SK-N-SH (cell line): ENCODE data around the gene GSK3A. TPM values are rescaled to one million over a fixed set of nuclear protein-coding genes. Genes with fewer than 3 reads are reported as not detected.
A peak's percentile ranks its signal among the peaks of the same experiment; 100 is the strongest.

ENCODE experiments used
- CTCF ChIA-PET: fragments of 300-600, 350-600 bp; formaldehyde crosslinking; extraction: SDS; loops from one replicate; lab custom pipeline; 2021; lab: Yijun Ruan, JAX
- POLR2A ChIA-PET: fragments of 350-600 bp; sonication (Branson Sonifier 250); formaldehyde crosslinking; extraction: SDS; loops from one replicate; lab custom pipeline; 2020; ENCODE audit warnings: antibody characterized with exemption, inconsistent platforms; lab: Yijun Ruan, JAX
- DNase-seq: peaks from one replicate; pipeline ENCODE4 v3.0.0; 2012
- H2AFZ ChIP-seq: fragments of 200-600 bp; sonication (generic); 2 replicates; pipeline ENCODE4 v1.8.1; 2016; ENCODE audit warnings: antibody characterized with exemption, mild to moderate bottlenecking, low read depth
- H3F3A ChIP-seq: fragments of 200-600 bp; sonication (generic); replicated peaks from 2 replicates; pipeline ENCODE3; 2016; ENCODE audit warnings: antibody characterized with exemption, mild to moderate bottlenecking; ENCODE audit not compliant: insufficient read depth
- H3K27ac ChIP-seq, 2 experiments: fragments of 200-500 bp in 1 of 2; fragments of 200-600 bp in 1 of 2; sonication (Bioruptor generic) in 1 of 2; sonication (generic), shearing (Covaris generic) in 1 of 2; 2 replicates each; pipeline versions ENCODE4 v1.5.1 to v1.6.1; 2014 to 2016; ENCODE audit warnings: low read depth in 2 of 2, inconsistent platforms in 1 of 2, low read length in 1 of 2, mild to moderate bottlenecking in 1 of 2, mixed read lengths in 1 of 2
- H3K27me3 ChIP-seq: fragments of 200-600 bp; sonication (generic), shearing (Covaris generic); 2 replicates; pipeline ENCODE4 v1.6.1; 2016; ENCODE audit warnings: mixed run types; ENCODE audit not compliant: insufficient read depth
- H3K36me3 ChIP-seq, 2 experiments: fragments of 200-500 bp in 1 of 2; fragments of 200-600 bp in 1 of 2; sonication (Bioruptor generic) in 1 of 2; sonication (generic) in 1 of 2; replicated peaks in 1 of 2; 2 replicates each; pipeline versions ENCODE3 to v1.5.1; 2014 to 2016; ENCODE audit warnings: low read length in 1 of 2, mild to moderate bottlenecking in 1 of 2; ENCODE audit not compliant: insufficient read depth in 2 of 2, control insufficient read depth in 1 of 2
- H3K4me1 ChIP-seq, 2 experiments: fragments of 200-500 bp in 1 of 2; fragments of 200-600 bp in 1 of 2; sonication (Bioruptor generic) in 1 of 2; sonication (generic), shearing (Covaris generic) in 1 of 2; 2 replicates each; pipeline versions ENCODE4 v1.5.1 to v1.6.1; 2014 to 2016; ENCODE audit warnings: low read depth in 1 of 2, low read length in 1 of 2, mixed run types in 1 of 2; ENCODE audit not compliant: insufficient read depth in 2 of 2, control insufficient read depth in 1 of 2
- H3K4me2 ChIP-seq: fragments of 200-600 bp; sonication (generic), shearing (Covaris generic); 2 replicates; pipeline ENCODE4 v1.6.1; 2017; ENCODE audit warnings: mixed run types
- H3K4me3 ChIP-seq, 2 experiments: fragments of 200-500 bp in 1 of 2; fragments of 200-600 bp in 1 of 2; sonication (Bioruptor generic) in 1 of 2; sonication (generic), shearing (Covaris generic) in 1 of 2; 2 replicates each; pipeline versions ENCODE4 v1.5.1 to v1.8.1; 2014 to 2016; ENCODE audit warnings: low read depth in 2 of 2, inconsistent platforms in 1 of 2, low read length in 1 of 2, mild to moderate bottlenecking in 1 of 2, mixed read lengths in 1 of 2, moderate library complexity in 1 of 2
- H3K79me2 ChIP-seq: fragments of 200-600 bp; sonication (generic); 2 replicates; pipeline ENCODE4 v1.8.1; 2017; ENCODE audit warnings: mild to moderate bottlenecking; ENCODE audit not compliant: insufficient read depth
- H3K9ac ChIP-seq: fragments of 200-600 bp; sonication (generic); 2 replicates; pipeline ENCODE4 v1.6.1; 2017; ENCODE audit warnings: mixed run types
- H3K9me2 ChIP-seq: fragments of 200-600 bp; sonication (generic); 2 replicates; pipeline ENCODE4 v1.6.1; 2017; ENCODE audit warnings: mixed run types
- H3K9me3 ChIP-seq: fragments of 200-600 bp; sonication (generic); 2 replicates; pipeline ENCODE4 v1.6.1; 2017; ENCODE audit warnings: mixed run types, mild to moderate bottlenecking, moderate library complexity
- H4K20me1 ChIP-seq: fragments of 200-600 bp; sonication (generic); 2 replicates; pipeline ENCODE4 v1.6.1; 2017; ENCODE audit warnings: mild to moderate bottlenecking, mixed run types; ENCODE audit not compliant: insufficient read depth
- ELF1 ChIP-seq: IDR thresholded peaks from 2 replicates; pipeline ENCODE4 v1.4.0; 2012
- EP300 ChIP-seq, 2 experiments: IDR thresholded peaks; 2 replicates each; pipeline versions ENCODE4 v1.4.0 to v1.6.1; 2012; ENCODE audit warnings: borderline replicate concordance in 1 of 2, low read depth in 1 of 2, low read length in 1 of 2
- EZH2phosphoT487 ChIP-seq: fragments of 200-600 bp; sonication (generic); IDR thresholded peaks from 2 replicates; pipeline ENCODE4 v1.6.1; 2017; ENCODE audit warnings: low read depth, mixed run types, mild to moderate bottlenecking, antibody characterized with exemption, moderate library complexity, borderline replicate concordance
- FOSL2 ChIP-seq: IDR thresholded peaks from 2 replicates; pipeline ENCODE4 v1.4.0; 2012; ENCODE audit warnings: low read depth, mild to moderate bottlenecking, moderate library complexity, borderline replicate concordance
- FOXJ3 ChIP-seq: sonication (generic); formaldehyde crosslinking; IDR thresholded peaks from 2 replicates; pipeline ENCODE4 v1.5.1; 2020; ENCODE audit warnings: mild to moderate bottlenecking, missing genetic modification reagents
- GABPA ChIP-seq: IDR thresholded peaks from 2 replicates; pipeline ENCODE4 v1.4.0; 2012; ENCODE audit warnings: low read depth, mild to moderate bottlenecking
- JUND ChIP-seq: IDR thresholded peaks from 2 replicates; pipeline ENCODE4 v1.4.0; 2012
- NRF1 ChIP-seq: IDR thresholded peaks from 2 replicates; pipeline ENCODE4 v1.6.1; 2012; ENCODE audit warnings: low read depth, mild to moderate bottlenecking, low read length
- PBX3 ChIP-seq: IDR thresholded peaks from 2 replicates; pipeline ENCODE4; 2012
- POLR2AphosphoS5 ChIP-seq: IDR thresholded peaks from 2 replicates; pipeline ENCODE4 v1.6.1; 2012; ENCODE audit warnings: low read depth, low read length
- RCOR1 ChIP-seq: fragments of 150-350 bp; IDR thresholded peaks from 2 replicates; pipeline ENCODE4 v1.6.1; 2017; ENCODE audit warnings: antibody characterized with exemption, low read length
- REST ChIP-seq: IDR thresholded peaks from 2 replicates; pipeline ENCODE4 v1.6.1; 2012; ENCODE audit warnings: mild to moderate bottlenecking, low read depth, low read length, moderate library complexity
- RFX5 ChIP-seq: IDR thresholded peaks from 2 replicates; pipeline ENCODE4 v1.6.1; 2012; ENCODE audit warnings: mild to moderate bottlenecking, improper control_type of control experiment, low read length
- SIN3A ChIP-seq: IDR thresholded peaks from 2 replicates; pipeline ENCODE4 v1.6.1; 2012; ENCODE audit warnings: low read depth, mild to moderate bottlenecking, low read length, moderate library complexity, borderline replicate concordance
- TAF1 ChIP-seq: IDR thresholded peaks from 2 replicates; pipeline ENCODE4 v1.6.1; 2012; ENCODE audit warnings: low read depth, mild to moderate bottlenecking, low read length, moderate library complexity, borderline replicate concordance
- WGBS: methylation state at CpG from one replicate; pipeline ENCODE4 v1.1.6; 2017; ENCODE audit warnings: low lambda C conversion rate; 5-methylcytosine and 5-hydroxymethylcytosine counted together
- polyA plus RNA-seq, 3 experiments: library from polyadenylated mRNA; depleted of rRNA; stranded (reverse); fragments of >200 nt; gene quantifications; 2 replicates each; pipeline ENCODE4 v1.2.3, GENCODE V29; 2012

The GSK3A gene
- polyA plus RNA-seq, 1 of the 3 experiments (the other 2 are of a cell fraction): 42.1 TPM

- Histone ChIP-seq H3K9me3 (no peaks in the 10 kb centered on the region), H3F3A (peaks cover 39% of the 10 kb centered on the region), H3K36me3 (peaks cover 13 to 38% of the 10 kb centered on the region in 2 experiments), H3K79me2 (peaks cover 76% of the 10 kb centered on the region), H3K4me2 (0 out of 2 replicates have a peak overlapping the region, but pooled peaks have one; percentile 33), H3K27ac (peak overlapping the region; percentile 93 to 96; a peak in 3 of 4 replicates), H3K9ac (no peak overlapping the region), H3K27me3 (no peaks in the 10 kb centered on the region), H3K4me1 (peaks cover 37 to 57% of the 10 kb centered on the region in 2 experiments; a peak in 3 of 4 replicates)
- DNase-seq: no peak
- ChIA-PET CTCF (interaction anchor here (4.2 to 7.1 kb wide), 2 partner anchors 16 to 31 kb away, joined by 60 to 205 read pairs; partner anchors contain the start of gene GSK3A), POLR2A (interaction anchor here (3.9 to 4.2 kb wide), 2 partner anchors 30 to 33 kb away, joined by 28 to 35 read pairs; partner anchors contain the start of gene GSK3A)
- 72% methylated on average over 2 of the region's 4 CpGs for WGBS
- no peak for TF ChIP-seq EZH2phosphoT487
- no peak for TF ChIP-seq SIN3A
- no peak for TF ChIP-seq RCOR1
- TF ChIP-seq GABPA: no peak
- no peak for TF ChIP-seq REST
- TF ChIP-seq JUND: no peak
- no peak for TF ChIP-seq EP300 (IDR thresholded peaks at IDR 0.05; ENCODE audit: borderline replicate concordance in 1 of 2, low read depth in 1 of 2, low read length in 1 of 2)
- TF ChIP-seq ELF1: no peak
- no peak for TF ChIP-seq NRF1
- no peak for TF ChIP-seq TAF1
- no peak for TF ChIP-seq FOXJ3 (CRISPR knock-in tag)
- TF ChIP-seq FOSL2: no peak
- TF ChIP-seq PBX3: no peak
- no peak for TF ChIP-seq RFX5
- TF ChIP-seq POLR2AphosphoS5: no peak
- TF ChIP-seq, all 33 proteins: peak for 0
- Histone ChIP-seq H4K20me1 (no peaks in the 10 kb centered on the region), H3K9me2 (no peaks in the 10 kb centered on the region), H3K4me3 (no peak overlapping the region), H2AFZ (no peak overlapping the region)
Observed at GRCh38 chr19:42276821-42277220, 34.4 kb upstream of the GSK3A start.
